ENCODE results near the gene MINK1. TPM values are rescaled to one million over a fixed set of nuclear protein-coding genes. Genes with fewer than 3 reads are reported as not detected.

The MINK1 gene
- total RNA-seq, 1 donor from 2014 or later, result 73.0 TPM

DNA sequence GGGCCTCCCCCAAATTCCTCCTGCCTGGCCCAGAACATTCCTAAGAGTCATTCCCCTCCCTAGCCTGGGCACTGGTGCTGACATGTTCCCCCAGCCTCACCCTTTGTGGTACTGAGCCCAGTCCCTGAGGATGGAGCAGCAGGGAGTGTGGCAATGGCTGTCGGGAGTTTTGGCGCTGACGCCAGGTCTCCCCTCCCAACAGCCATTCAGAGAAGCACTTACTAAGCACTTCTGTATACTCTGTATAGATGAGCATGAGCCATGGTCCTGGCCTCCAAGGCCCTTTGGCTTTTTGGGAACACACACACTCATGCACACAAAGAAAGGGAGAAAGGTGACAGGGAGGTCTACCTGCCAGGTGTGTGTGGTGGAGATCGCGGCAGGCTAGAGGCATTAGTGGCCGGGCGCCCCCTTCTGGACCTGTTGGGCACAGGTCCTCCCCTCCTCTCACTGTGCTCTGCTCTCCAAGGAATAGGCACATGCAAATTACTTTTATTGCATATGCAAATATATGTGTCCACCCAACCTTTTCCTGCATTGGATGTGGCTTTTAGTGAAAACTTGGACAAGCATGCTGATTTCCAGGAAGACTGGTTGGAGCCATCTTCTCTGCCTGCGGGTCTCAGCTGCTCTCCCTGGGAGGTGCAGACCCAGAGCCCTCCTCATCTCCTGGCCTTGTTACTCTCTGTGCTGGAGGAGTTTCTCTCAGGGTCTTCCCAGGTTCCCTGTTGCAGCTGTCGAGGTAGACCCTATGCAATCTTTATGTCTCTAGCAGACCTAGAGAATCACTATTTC is 48.8 kb downstream of the MINK1 start:
- peaks cover 6% of the 10 kb centered on the region for H3K36me3 Mint-ChIP-seq (ENCODE audit: low read depth)
- H3K9me3 Mint-ChIP-seq, result no peaks in the 10 kb centered on the region
- H3K27me3 Mint-ChIP-seq (ENCODE audit: low read depth), result no peaks in the 10 kb centered on the region
- H3K27ac Mint-ChIP-seq (ENCODE audit: unreplicated experiment), result no peak overlapping the region
- no peak overlapping the region for H3K4me3 Mint-ChIP-seq
- peaks cover 6% of the 10 kb centered on the region for H3K4me1 Mint-ChIP-seq
- TF ChIP-seq, protein P1, sequence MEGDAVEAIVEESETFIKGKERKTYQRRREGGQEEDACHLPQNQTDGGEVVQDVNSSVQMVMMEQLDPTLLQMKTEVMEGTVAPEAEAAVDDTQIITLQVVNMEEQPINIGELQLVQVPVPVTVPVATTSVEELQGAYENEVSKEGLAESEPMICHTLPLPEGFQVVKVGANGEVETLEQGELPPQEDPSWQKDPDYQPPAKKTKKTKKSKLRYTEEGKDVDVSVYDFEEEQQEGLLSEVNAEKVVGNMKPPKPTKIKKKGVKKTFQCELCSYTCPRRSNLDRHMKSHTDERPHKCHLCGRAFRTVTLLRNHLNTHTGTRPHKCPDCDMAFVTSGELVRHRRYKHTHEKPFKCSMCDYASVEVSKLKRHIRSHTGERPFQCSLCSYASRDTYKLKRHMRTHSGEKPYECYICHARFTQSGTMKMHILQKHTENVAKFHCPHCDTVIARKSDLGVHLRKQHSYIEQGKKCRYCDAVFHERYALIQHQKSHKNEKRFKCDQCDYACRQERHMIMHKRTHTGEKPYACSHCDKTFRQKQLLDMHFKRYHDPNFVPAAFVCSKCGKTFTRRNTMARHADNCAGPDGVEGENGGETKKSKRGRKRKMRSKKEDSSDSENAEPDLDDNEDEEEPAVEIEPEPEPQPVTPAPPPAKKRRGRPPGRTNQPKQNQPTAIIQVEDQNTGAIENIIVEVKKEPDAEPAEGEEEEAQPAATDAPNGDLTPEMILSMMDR (conservative IDR thresholded peaks at IDR 0.05), result peak; percentile 83
- DNase-seq (ENCODE audit: low read depth, low spot score), result no peak

GRCh38 chr17:4884489-4884888 is 51.3 kb downstream of the MINK1 start:
- TF ChIP-seq, protein P1 (conservative IDR thresholded peaks at IDR 0.05), result no peak
- H3K27me3 Mint-ChIP-seq (ENCODE audit: low read depth), result no peaks in the 10 kb centered on the region
- H3K4me1 Mint-ChIP-seq, result no peaks in the 10 kb centered on the region
- peaks cover 3% of the 10 kb centered on the region for H3K36me3 Mint-ChIP-seq (ENCODE audit: low read depth)
- no peak for DNase-seq (ENCODE audit: low read depth, low spot score)
- H3K4me3 Mint-ChIP-seq, result no peak overlapping the region
- H3K9me3 Mint-ChIP-seq, result no peaks in the 10 kb centered on the region
- H3K27ac Mint-ChIP-seq (ENCODE audit: unreplicated experiment), result peak overlapping the region; percentile 57

DNA sequence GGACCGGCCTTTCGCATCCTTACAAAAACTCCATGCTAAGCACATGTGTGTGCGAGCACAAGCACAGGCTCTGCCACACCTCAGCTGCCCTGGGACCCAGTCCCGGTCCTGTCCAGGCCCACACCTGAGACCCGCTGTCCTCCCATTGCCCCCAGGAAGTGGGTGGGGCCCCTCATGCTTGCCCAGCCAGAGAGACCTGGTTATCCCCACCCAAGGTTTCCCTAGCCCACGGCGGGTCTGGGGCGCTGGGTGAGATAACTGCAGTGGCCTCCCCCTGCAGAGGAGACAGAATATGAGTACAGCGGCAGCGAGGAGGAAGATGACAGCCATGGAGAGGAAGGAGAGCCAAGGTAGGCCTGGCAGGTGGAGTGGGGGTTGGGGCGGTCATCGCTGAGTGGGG is 53.7 kb downstream of the MINK1 start:
- Mint-ChIP-seq H3K36me3 (ENCODE audit: low read depth) (peaks cover 3% of the 10 kb centered on the region), H3K9me3 (no peaks in the 10 kb centered on the region), H3K4me1 (no peaks in the 10 kb centered on the region), H3K27ac (ENCODE audit: unreplicated experiment) (no peak overlapping the region), H3K27me3 (ENCODE audit: low read depth) (no peaks in the 10 kb centered on the region), H3K4me3 (no peak overlapping the region)
- DNase-seq (ENCODE audit: low read depth, low spot score), result no peak
- TF ChIP-seq, protein P1 (conservative IDR thresholded peaks at IDR 0.05), result no peak

DNA sequence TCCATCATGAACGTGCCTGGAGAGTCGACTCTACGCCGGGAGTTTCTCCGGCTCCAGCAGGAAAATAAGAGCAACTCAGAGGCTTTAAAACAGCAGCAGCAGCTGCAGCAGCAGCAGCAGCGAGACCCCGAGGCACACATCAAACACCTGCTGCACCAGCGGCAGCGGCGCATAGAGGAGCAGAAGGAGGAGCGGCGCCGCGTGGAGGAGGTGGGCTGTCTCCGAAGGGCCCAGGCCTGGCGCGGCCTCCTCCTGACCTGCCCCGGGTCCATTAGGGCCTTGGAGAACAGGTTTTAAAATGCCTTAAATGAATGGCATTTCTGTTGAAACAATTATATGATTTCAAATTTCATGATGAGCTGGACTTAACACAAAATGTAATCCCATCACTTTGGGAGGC is 54.4 kb downstream of the MINK1 start:
- H3K9me3 Mint-ChIP-seq, result no peaks in the 10 kb centered on the region
- TF ChIP-seq, protein P1 (conservative IDR thresholded peaks at IDR 0.05), result no peak
- no peak overlapping the region for H3K4me3 Mint-ChIP-seq
- no peak overlapping the region for H3K27ac Mint-ChIP-seq (ENCODE audit: unreplicated experiment)
- no peak for DNase-seq (ENCODE audit: low read depth, low spot score)
- no peaks in the 10 kb centered on the region for H3K27me3 Mint-ChIP-seq (ENCODE audit: low read depth)
- H3K4me1 Mint-ChIP-seq, result no peaks in the 10 kb centered on the region
- peaks cover 3% of the 10 kb centered on the region for H3K36me3 Mint-ChIP-seq (ENCODE audit: low read depth)

DNA sequence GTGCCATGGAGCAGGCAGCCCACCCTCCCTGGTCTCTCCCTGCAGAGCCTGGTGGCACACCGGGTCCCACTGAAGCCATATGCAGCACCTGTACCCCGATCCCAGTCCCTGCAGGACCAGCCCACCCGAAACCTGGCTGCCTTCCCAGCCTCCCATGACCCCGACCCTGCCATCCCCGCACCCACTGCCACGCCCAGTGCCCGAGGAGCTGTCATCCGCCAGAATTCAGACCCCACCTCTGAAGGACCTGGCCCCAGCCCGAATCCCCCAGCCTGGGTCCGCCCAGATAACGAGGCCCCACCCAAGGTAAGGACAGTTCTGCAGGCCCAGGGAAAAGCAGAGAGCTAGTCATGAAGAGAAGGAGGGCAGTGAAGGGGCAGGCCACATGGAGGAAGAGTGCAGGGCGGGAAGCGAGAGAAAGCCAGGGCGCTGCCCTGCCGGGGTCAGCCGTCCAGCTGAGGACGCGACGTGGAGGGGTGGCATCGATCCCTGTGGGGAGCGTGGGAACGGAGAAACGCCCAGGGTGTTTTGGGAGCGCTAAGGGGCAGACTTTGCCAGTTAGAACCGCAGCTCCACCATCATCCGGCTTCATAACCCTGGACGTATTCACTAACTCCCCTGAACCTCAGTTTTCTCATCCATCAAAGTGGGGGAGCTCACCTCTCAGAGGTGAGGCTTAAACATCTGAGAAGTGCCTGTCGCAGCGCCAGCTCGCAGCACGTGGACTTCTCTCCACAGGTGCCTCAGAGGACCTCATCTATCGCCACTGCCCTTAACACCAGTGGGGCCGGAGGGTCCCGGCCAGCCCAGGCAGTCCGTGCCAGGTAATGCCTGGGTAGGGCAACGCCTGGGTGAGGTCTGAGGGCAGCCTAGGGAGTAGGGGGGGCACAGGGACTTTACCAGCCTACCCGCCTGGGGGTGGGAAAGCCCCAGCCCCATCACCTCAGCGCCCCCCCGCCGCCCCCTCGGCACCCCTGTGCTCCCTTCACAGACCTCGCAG is 58.6 kb downstream of the MINK1 start:
- Mint-ChIP-seq H3K27ac (ENCODE audit: unreplicated experiment) (no peak overlapping the region), H3K4me1 (no peaks in the 10 kb centered on the region), H3K27me3 (ENCODE audit: low read depth) (no peaks in the 10 kb centered on the region), H3K4me3 (no peak overlapping the region), H3K36me3 (ENCODE audit: low read depth) (no peaks in the 10 kb centered on the region), H3K9me3 (no peaks in the 10 kb centered on the region)
- no peak for DNase-seq (ENCODE audit: low read depth, low spot score)
- TF ChIP-seq, protein P1 (conservative IDR thresholded peaks at IDR 0.05), result no peak
